Measurements from ENCODE around the gene ZNF385A. TPM values are rescaled to one million over a fixed set of nuclear protein-coding genes. Genes with fewer than 3 reads are reported as not detected.

Gene ZNF385A
- polyA plus RNA-seq, 1 donor from 2014 or later, result 0.46 TPM

DNA sequence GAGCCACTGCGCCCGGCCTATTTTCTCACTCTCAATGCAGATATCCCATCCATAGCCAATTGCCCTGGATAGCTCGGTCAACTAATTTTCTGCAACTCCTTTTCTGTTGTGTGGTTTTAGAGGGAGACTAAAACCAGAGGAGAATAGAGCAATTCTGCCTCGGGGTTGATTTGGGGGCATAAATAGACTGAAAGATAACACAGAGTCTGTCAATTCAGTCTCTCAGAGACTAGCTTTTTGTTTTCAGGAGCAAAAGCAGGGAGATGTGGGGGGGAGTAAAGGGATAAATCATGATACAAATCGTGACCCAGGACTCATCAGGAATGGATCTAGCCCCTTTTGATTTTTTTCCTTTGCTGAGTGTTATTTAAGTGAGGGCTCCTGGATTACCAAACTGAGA is 53.1 kb downstream of the ZNF385A start:
- Histone ChIP-seq H4K20me1 (ENCODE audit: insufficient read depth) (no peaks in the 10 kb centered on the region), H3K9ac (ENCODE audit: low read length) (no peak overlapping the region), H3K27ac (ENCODE audit: low read length) (no peak overlapping the region)

DNA sequence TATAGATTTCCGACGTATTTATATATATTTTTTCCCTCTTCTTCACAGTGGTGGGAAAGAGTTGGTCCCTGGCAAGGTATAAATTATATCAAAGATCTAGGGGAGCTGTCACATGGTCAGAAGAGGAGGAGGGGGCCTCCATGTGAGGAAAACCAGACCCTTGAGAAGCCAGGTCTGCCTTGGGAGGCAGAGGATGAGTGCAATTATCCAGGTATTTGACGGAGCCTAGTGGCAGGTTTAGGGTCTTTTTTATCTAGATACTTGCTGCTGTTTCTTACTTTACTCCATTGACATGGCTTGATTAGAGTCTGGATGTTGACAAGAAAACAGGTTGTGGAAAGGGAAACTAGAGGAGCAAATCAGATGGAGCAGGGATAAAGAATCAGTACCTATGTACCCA is 54.1 kb downstream of the ZNF385A start:
- no peak overlapping the region for H3K9ac ChIP-seq (ENCODE audit: low read length)
- no peak overlapping the region for H3K4me3 ChIP-seq (ENCODE audit: low read length)
- no peak overlapping the region for H3K4me2 ChIP-seq (ENCODE audit: low read length)
- no peaks in the 10 kb centered on the region for H3K27me3 ChIP-seq (ENCODE audit: insufficient read depth, low read depth, low read length)
- no peaks in the 10 kb centered on the region for H3F3A ChIP-seq (ENCODE audit: insufficient read depth, low read length, poor library complexity, severe bottlenecking)
- peaks cover 21% of the 10 kb centered on the region for H3K79me2 ChIP-seq (replicated peaks; ENCODE audit: insufficient read depth, low read length)
- H2AFZ ChIP-seq (ENCODE audit: low read depth, low read length), result no peak overlapping the region
- no peaks in the 10 kb centered on the region for H3K9me2 ChIP-seq (ENCODE audit: insufficient read depth, low read length)
- no peak overlapping the region for H3K27ac ChIP-seq (ENCODE audit: low read length)
- TF ChIP-seq POLR2AphosphoS5 (IDR thresholded peaks at IDR 0.05) (no peak), SMC3 (conservative IDR thresholded peaks at IDR 0.05; ENCODE audit: poor library complexity) (no peak), TAF1 (IDR thresholded peaks at IDR 0.05; ENCODE audit: low read depth) (no peak), MXI1 (conservative IDR thresholded peaks at IDR 0.05; ENCODE audit: poor library complexity, severe bottlenecking) (no peak), EP300 (conservative IDR thresholded peaks at IDR 0.05; ENCODE audit: poor library complexity, severe bottlenecking) (no peak), RAD21 (conservative IDR thresholded peaks at IDR 0.05) (no peak)
- TF ChIP-seq, protein P1, sequence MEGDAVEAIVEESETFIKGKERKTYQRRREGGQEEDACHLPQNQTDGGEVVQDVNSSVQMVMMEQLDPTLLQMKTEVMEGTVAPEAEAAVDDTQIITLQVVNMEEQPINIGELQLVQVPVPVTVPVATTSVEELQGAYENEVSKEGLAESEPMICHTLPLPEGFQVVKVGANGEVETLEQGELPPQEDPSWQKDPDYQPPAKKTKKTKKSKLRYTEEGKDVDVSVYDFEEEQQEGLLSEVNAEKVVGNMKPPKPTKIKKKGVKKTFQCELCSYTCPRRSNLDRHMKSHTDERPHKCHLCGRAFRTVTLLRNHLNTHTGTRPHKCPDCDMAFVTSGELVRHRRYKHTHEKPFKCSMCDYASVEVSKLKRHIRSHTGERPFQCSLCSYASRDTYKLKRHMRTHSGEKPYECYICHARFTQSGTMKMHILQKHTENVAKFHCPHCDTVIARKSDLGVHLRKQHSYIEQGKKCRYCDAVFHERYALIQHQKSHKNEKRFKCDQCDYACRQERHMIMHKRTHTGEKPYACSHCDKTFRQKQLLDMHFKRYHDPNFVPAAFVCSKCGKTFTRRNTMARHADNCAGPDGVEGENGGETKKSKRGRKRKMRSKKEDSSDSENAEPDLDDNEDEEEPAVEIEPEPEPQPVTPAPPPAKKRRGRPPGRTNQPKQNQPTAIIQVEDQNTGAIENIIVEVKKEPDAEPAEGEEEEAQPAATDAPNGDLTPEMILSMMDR (IDR thresholded peaks at IDR 0.05; ENCODE audit: poor library complexity, severe bottlenecking), result no peak
- H3K9me3 ChIP-seq (ENCODE audit: low read length), result no peaks in the 10 kb centered on the region
- H4K20me1 ChIP-seq (ENCODE audit: insufficient read depth), result no peaks in the 10 kb centered on the region
- H3K36me3 ChIP-seq (ENCODE audit: insufficient read depth, low read length), result no peaks in the 10 kb centered on the region

More for the DNA sequence above, 53.1 kb downstream of the ZNF385A start:
- no peak overlapping the region for H3K4me3 ChIP-seq (ENCODE audit: low read length)
- no peak overlapping the region for H2AFZ ChIP-seq (ENCODE audit: low read depth, low read length)
- no peaks in the 10 kb centered on the region for H3K36me3 ChIP-seq (ENCODE audit: insufficient read depth, low read length)
- H3F3A ChIP-seq (ENCODE audit: insufficient read depth, low read length, poor library complexity, severe bottlenecking), result no peaks in the 10 kb centered on the region
- H3K4me2 ChIP-seq (ENCODE audit: low read length), result no peak overlapping the region
- peaks cover 14% of the 10 kb centered on the region for H3K79me2 ChIP-seq (replicated peaks; ENCODE audit: insufficient read depth, low read length)
- no peaks in the 10 kb centered on the region for H3K9me3 ChIP-seq (ENCODE audit: low read length)
- no peaks in the 10 kb centered on the region for H3K27me3 ChIP-seq (ENCODE audit: insufficient read depth, low read depth, low read length)
- TF ChIP-seq SMC3 (conservative IDR thresholded peaks at IDR 0.05; ENCODE audit: poor library complexity), result no peak
- TF ChIP-seq, protein P1 (IDR thresholded peaks at IDR 0.05; ENCODE audit: poor library complexity, severe bottlenecking), result no peak
- no peak for TF ChIP-seq REST (IDR thresholded peaks at IDR 0.05; ENCODE audit: borderline replicate concordance)
- no peak for TF ChIP-seq RAD21 (conservative IDR thresholded peaks at IDR 0.05)
- no peak for TF ChIP-seq POLR2AphosphoS5 (IDR thresholded peaks at IDR 0.05)
- TF ChIP-seq EZH2 (IDR thresholded peaks at IDR 0.05; ENCODE audit: borderline replicate concordance, insufficient read depth, low read length, poor library complexity, severe bottlenecking), result no peak
- no peak for TF ChIP-seq TAF1 (IDR thresholded peaks at IDR 0.05; ENCODE audit: low read depth)
- TF ChIP-seq EP300 (conservative IDR thresholded peaks at IDR 0.05; ENCODE audit: poor library complexity, severe bottlenecking), result no peak
- no peak for TF ChIP-seq MXI1 (conservative IDR thresholded peaks at IDR 0.05; ENCODE audit: poor library complexity, severe bottlenecking)
- no peaks in the 10 kb centered on the region for H3K9me2 ChIP-seq (ENCODE audit: insufficient read depth, low read length)
